K562 (cell line): ENCODE measurements around the gene NCBP2. TPM values are rescaled to one million over a fixed set of nuclear protein-coding genes. Genes with fewer than 3 reads are reported as not detected.

ENCODE experiments used
- ATF1 ChIP-seq, 2 experiments: fragments of 450-650 bp in 1 of 2; IDR thresholded peaks; 2 replicates each; pipeline ENCODE4 v1.6.1; 2016; ENCODE audit warnings: missing compliant biosample characterization in 1 of 2, missing genetic modification characterization in 1 of 2
- ESRRA ChIP-seq: fragments of 450-650 bp; IDR thresholded peaks from 2 replicates; pipeline ENCODE4 v1.6.1; 2014; ENCODE audit warnings: low read depth, mild to moderate bottlenecking, moderate library complexity, borderline replicate concordance
- FOS ChIP-seq: IDR thresholded peaks from 3 replicates; pipeline ENCODE4 v1.6.1; 2011; ENCODE audit not compliant: insufficient read length; ENCODE audit errors: extremely low read depth
- KAT2B ChIP-seq: IDR thresholded peaks from one replicate; pipeline ENCODE4 v1.6.1; 2012; ENCODE audit warnings: low read depth, mild to moderate bottlenecking, control low read depth, inconsistent platforms, low read length, moderate library complexity
- KDM5B ChIP-seq: fragments of 200-600 bp; sonication (generic); IDR thresholded peaks from 2 replicates; pipeline ENCODE4 v1.6.1; 2012; ENCODE audit warnings: low read depth, mild to moderate bottlenecking, moderate library complexity, low read length, control low read depth, inconsistent platforms; ENCODE audit not compliant: insufficient replicate concordance
- KLF10 ChIP-seq: fragments of 250-450 bp; sonication (Bioruptor Pico); IDR thresholded peaks from 2 replicates; pipeline ENCODE4 v1.6.1; 2021; ENCODE audit warnings: matching md5 sums
- MAFK ChIP-seq: IDR thresholded peaks from 2 replicates; pipeline ENCODE4 v1.6.1; 2011; ENCODE audit warnings: low read length, improper control_type of control experiment
- MIER1 ChIP-seq: fragments of 450-650 bp; IDR thresholded peaks from 2 replicates; pipeline ENCODE4 v1.6.1; 2016; ENCODE audit warnings: antibody characterized with exemption, mild to moderate bottlenecking, low read depth
- NCOA4 ChIP-seq: fragments of 450-650 bp; IDR thresholded peaks from 2 replicates; pipeline ENCODE4 v1.6.1; 2018; ENCODE audit warnings: mild to moderate bottlenecking; ENCODE audit not compliant: partially characterized antibody
- NEUROD1 ChIP-seq: fragments of 150-350 bp; IDR thresholded peaks from 2 replicates; pipeline ENCODE4 v1.6.1; 2014; ENCODE audit warnings: borderline replicate concordance, low read length, low read depth; ENCODE audit not compliant: partially characterized antibody
- PHTF2 ChIP-seq: fragments of 250-450 bp; sonication (Bioruptor Pico); IDR thresholded peaks from 2 replicates; pipeline ENCODE4 v1.5.0; 2021; ENCODE audit warnings: mild to moderate bottlenecking
- PTTG1 ChIP-seq: fragments of 450-650 bp; IDR thresholded peaks from 2 replicates; pipeline ENCODE4 v1.6.1; 2016; ENCODE audit warnings: low read depth, mild to moderate bottlenecking, missing genetic modification characterization, missing compliant biosample characterization
- RB1 ChIP-seq: fragments of 450-650 bp; IDR thresholded peaks from 2 replicates; pipeline ENCODE4 v1.6.1; 2017; ENCODE audit warnings: low read depth, mild to moderate bottlenecking
- RBM22 ChIP-seq: fragments of 200-400 bp; formaldehyde crosslinking; IDR thresholded peaks from 2 replicates; pipeline ENCODE4 v1.6.1; 2018; ENCODE audit warnings: low read length, low read depth; ENCODE audit not compliant: poor library complexity, severe bottlenecking
- SIN3A ChIP-seq, 2 experiments: fragments of 150-350 bp in 1 of 2; IDR thresholded peaks; 2 replicates each; pipeline ENCODE4 v1.6.1; 2011 to 2016; ENCODE audit warnings: borderline replicate concordance in 2 of 2, low read depth in 2 of 2, low read length in 2 of 2, mild to moderate bottlenecking in 2 of 2, moderate library complexity in 2 of 2; ENCODE audit not compliant: control insufficient read depth in 1 of 2
- SNRNP70 ChIP-seq: fragments of 200-400 bp; formaldehyde crosslinking; optimal IDR thresholded peaks from 2 replicates; pipeline ENCODE3; 2017; ENCODE audit warnings: low read depth, low read length
- STAT5A ChIP-seq: IDR thresholded peaks from 2 replicates; pipeline ENCODE4 v1.6.1; 2012; ENCODE audit warnings: low read length, inconsistent platforms, borderline replicate concordance
- THRAP3 ChIP-seq: fragments of 450-650 bp; IDR thresholded peaks from 2 replicates; pipeline ENCODE4 v1.6.1; 2016; ENCODE audit warnings: mild to moderate bottlenecking, inconsistent platforms, borderline replicate concordance
- XRCC4 ChIP-seq: IDR thresholded peaks from one replicate; pipeline ENCODE4 v1.6.1; 2011; ENCODE audit not compliant: insufficient read depth, insufficient read length; ENCODE audit errors: extremely low read depth
- ZSCAN32 ChIP-seq: fragments of 450-650 bp; formaldehyde crosslinking; IDR thresholded peaks from 2 replicates; pipeline ENCODE4 v1.4.0; 2020; ENCODE audit warnings: mild to moderate bottlenecking, moderate library complexity
- polyA plus RNA-seq, 8 experiments: library from polyadenylated mRNA; depleted of rRNA in 4 of 8; stranded (reverse) in 5 of 8; unstranded in 3 of 8; fragments of >200 nt; fragmentation: Nextera tagmentation in 2 of 8; fragmentation: Illumina TruSeq in 1 of 8; extraction: Ambion mirVana in 2 of 8; extraction: Trizol in 1 of 8; gene quantifications; 2 replicates each; pipeline versions ENCODE4 v1.2.1 to v1.2.3, GENCODE V29; 2011 to 2014; ENCODE audit warnings: inconsistent platforms in 1 of 8, missing spikeins in 1 of 8
- total RNA-seq, 7 experiments: library from RNA; depleted of rRNA in 6 of 7; stranded (reverse); fragments of >200 nt in 6 of 7; fragmentation: Illumina TruSeq in 2 of 7; extraction: Trizol in 2 of 7; gene quantifications; 2 replicates each; pipeline versions ENCODE4 v1.2.1 to v1.2.3, GENCODE V29; 2011 to 2021; ENCODE audit warnings: low replicate concordance in 1 of 7
- TF ChIP-seq, protein P1 (sequence below): fragments of 250-450 bp; sonication (Bioruptor Pico); IDR thresholded peaks from 2 replicates; pipeline ENCODE4 v1.4.0; 2020
- TF ChIP-seq, protein P2 (sequence below): fragments of 450-650 bp; formaldehyde crosslinking; IDR thresholded peaks from 2 replicates; pipeline ENCODE4 v1.4.0; 2022; ENCODE audit warnings: mild to moderate bottlenecking, moderate library complexity

NCBP2 gene
- total and polyA plus RNA-seq, 9 of the 15 experiments (the other 6 are each of a cell fraction or from before 2014, with no cell fraction given), result 56.4 to 102 (median 82.3) TPM

DNA sequence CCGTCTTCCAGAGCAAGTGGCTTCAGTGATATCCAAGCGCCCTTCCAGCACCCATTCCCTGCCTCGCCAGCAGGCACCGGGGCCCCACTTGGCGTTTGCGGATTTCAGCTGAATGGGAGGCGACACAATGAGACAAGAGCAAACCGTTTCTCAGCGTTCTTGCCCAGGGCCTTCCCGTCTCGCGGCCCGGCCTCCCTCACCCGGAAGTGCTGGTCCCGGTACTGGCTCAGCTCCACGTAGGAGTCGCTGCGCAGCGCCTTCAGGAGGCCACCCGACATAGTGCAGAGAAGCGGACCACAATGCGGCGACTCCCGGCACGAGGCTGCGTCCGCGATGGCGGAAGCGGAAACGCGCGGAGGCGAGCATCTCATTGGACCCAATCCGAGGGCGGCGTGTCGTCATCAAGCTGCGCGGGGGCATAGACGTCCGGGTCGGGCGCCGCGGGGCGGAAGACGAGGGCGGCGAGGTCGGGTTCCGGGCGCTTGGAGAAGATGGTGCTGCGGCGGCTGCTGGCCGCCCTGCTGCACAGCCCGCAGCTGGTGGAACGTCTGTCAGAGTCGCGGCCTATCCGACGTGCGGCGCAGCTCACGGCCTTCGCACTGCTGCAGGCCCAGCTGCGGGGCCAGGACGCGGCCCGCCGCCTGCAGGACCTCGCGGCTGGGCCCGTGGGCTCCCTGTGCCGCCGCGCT lies at the start of gene NCBP2 (continued):
- TF ChIP-seq, protein P1, sequence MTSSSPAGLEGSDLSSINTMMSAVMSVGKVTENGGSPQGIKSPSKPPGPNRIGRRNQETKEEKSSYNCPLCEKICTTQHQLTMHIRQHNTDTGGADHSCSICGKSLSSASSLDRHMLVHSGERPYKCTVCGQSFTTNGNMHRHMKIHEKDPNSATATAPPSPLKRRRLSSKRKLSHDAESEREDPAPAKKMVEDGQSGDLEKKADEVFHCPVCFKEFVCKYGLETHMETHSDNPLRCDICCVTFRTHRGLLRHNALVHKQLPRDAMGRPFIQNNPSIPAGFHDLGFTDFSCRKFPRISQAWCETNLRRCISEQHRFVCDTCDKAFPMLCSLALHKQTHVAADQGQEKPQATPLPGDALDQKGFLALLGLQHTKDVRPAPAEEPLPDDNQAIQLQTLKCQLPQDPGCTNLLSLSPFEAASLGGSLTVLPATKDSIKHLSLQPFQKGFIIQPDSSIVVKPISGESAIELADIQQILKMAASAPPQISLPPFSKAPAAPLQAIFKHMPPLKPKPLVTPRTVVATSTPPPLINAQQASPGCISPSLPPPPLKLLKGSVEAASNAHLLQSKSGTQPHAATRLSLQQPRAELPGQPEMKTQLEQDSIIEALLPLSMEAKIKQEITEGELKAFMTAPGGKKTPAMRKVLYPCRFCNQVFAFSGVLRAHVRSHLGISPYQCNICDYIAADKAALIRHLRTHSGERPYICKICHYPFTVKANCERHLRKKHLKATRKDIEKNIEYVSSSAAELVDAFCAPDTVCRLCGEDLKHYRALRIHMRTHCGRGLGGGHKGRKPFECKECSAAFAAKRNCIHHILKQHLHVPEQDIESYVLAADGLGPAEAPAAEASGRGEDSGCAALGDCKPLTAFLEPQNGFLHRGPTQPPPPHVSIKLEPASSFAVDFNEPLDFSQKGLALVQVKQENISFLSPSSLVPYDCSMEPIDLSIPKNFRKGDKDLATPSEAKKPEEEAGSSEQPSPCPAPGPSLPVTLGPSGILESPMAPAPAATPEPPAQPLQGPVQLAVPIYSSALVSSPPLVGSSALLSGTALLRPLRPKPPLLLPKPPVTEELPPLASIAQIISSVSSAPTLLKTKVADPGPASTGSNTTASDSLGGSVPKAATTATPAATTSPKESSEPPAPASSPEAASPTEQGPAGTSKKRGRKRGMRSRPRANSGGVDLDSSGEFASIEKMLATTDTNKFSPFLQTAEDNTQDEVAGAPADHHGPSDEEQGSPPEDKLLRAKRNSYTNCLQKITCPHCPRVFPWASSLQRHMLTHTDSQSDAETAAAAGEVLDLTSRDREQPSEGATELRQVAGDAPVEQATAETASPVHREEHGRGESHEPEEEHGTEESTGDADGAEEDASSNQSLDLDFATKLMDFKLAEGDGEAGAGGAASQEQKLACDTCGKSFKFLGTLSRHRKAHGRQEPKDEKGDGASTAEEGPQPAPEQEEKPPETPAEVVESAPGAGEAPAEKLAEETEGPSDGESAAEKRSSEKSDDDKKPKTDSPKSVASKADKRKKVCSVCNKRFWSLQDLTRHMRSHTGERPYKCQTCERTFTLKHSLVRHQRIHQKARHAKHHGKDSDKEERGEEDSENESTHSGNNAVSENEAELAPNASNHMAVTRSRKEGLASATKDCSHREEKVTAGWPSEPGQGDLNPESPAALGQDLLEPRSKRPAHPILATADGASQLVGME, result 0 out of 2 replicates have a peak, but pooled peaks have one; percentile 18
- TF ChIP-seq STAT5A (no peak), PTTG1 (no peak), MAFK (0 out of 2 replicates have a peak, but pooled peaks have one; percentile 5), FOS (peak; percentile 66), MIER1 (no peak; the same call in 1 of the 2 replicates), NEUROD1 (peak; percentile 88), RB1 (peak; percentile 83), XRCC4 (no peak), KDM5B (peak; percentile 64), ZSCAN32 (0 out of 2 replicates have a peak, but pooled peaks have one; percentile 34), ATF1 (CRISPR knock-in tag; IDR thresholded peaks at IDR 0.05) (peak; percentile 95), ATF1 (tag; IDR thresholded peaks at IDR 0.05) (peak; percentile 99), NCOA4 (no peak), KAT2B (no peak), SNRNP70 (no peak), ESRRA (peak; percentile 88), PHTF2 (CRISPR knock-in tag) (no peak), KLF10 (CRISPR knock-in tag) (0 out of 2 replicates have a peak, but pooled peaks have one; percentile 62), SIN3A (IDR thresholded peaks at IDR 0.05; ENCODE audit: borderline replicate concordance in 2 of 2, control insufficient read depth in 1 of 2, low read depth in 2 of 2, low read length in 2 of 2) (peak; percentile 94 to 97), RBM22 (peak; percentile 78), THRAP3 (peak; percentile 82)
- TF ChIP-seq, protein P2, sequence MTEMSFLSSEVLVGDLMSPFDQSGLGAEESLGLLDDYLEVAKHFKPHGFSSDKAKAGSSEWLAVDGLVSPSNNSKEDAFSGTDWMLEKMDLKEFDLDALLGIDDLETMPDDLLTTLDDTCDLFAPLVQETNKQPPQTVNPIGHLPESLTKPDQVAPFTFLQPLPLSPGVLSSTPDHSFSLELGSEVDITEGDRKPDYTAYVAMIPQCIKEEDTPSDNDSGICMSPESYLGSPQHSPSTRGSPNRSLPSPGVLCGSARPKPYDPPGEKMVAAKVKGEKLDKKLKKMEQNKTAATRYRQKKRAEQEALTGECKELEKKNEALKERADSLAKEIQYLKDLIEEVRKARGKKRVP (CRISPR knock-in tag), result 0 out of 2 replicates have a peak, but pooled peaks have one; percentile 11
